ENCODE results near the gene MEIS3.
A peak's percentile ranks its signal among the peaks of the same experiment; 100 is the strongest.

MEIS3 gene

DNA sequence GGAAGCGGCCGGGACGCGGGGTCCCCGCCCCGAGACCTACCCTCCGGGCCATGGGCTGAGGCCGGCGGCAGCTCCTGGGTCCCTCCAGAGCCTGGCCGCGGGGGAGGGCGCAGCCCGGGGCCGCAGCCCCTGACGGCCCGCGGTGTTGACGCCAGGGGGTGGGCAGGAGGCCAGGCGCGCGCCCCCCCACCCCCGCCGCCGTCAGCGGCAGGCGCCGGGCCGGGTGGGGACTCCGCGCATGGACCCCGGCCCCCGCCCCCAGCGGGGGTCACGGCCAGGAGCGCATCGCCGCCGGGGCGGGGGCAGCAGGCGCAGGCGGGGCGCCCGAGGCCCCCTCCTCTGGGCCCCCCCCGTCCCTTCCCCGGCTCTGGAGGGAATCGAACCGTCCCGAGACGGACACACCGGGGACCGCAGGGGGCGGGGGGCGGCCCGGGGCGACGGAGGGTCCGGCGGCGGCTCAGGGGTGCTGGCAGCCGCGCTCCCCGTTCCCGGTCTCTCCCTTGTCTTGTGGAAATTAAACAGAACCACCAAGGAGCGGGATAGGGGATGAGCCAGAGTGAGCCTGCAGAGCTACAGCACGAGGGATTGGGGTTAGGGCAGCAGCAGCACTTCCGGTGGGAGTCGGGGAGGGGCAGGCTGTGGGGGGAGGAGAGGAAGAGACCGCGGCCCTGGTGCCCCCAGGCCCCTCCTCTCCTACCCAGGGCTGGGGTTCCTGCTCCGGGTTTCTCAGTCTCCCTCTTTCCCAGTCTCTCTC is at the start of gene MEIS3:
MEIS3 (minus strand) TSS at position 498 of the 754 bp plus-strand sequence; CDS start at position 52, 446 bp downstream.
- no peak for DNase-seq

DNA sequence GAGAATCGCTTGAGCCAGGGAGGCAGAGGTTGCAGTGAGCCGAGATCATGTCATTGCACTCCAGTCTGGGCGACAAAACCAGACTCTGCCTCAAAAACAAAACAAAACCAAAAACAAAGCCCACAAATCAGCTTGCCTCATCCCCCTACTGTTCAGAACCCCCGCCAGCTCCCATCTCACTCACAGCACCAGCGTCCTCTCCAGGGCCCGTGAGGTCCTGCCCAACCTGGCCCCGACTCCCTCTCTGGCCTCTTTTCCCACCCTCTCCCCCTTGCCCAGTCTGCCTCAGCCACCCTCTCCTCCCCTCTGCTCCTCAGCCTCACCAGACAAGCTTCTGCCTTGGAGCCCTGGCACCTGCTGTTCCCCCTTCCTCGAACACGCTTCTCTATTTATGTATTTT is 48.6 kb upstream of the MEIS3 start:
- no peak for DNase-seq

DNA sequence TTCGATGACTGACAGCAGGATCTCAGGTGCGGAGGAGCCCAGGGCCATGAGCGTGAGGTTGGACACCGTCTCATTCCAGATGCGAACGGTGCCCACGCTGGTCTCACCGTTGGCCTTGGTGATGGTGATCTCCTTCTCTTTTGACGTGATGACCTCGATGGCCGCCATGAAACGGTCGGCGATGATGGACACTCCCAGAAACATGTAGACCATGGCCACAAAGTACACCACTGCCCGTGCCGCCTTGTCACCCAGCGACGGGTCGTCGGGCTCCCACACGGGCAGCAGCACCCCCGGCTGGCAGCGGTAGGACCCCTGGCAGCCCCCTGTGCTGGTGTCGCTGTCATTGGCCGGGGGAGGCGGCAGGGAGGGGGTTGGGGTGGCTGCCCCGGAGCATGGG is 46.6 kb upstream of the MEIS3 start:
- DNase-seq: no peak

GRCh38 chr19:47464675-47465419 is 45.5 kb upstream of the MEIS3 start:
- DNase-seq: no peak

DNA sequence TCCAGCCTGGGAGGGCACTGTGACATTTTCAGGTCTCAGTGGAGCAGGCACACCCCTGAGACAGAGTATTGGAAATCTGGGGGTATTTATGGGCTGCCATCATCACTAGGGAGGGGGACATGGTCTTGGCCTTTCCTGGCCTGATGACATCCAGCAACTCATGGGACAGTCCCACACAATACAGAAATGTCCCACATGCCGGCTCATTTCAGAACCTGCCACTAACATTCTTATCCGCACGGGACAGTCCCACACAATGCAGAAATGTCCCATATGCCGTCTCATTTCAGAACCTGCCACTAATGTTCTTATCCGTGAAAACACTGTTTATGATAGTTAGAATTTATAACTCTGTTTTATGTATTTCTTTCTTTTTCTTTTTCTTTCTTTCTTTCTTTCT is 42.5 kb upstream of the MEIS3 start:
- no peak for DNase-seq

DNA sequence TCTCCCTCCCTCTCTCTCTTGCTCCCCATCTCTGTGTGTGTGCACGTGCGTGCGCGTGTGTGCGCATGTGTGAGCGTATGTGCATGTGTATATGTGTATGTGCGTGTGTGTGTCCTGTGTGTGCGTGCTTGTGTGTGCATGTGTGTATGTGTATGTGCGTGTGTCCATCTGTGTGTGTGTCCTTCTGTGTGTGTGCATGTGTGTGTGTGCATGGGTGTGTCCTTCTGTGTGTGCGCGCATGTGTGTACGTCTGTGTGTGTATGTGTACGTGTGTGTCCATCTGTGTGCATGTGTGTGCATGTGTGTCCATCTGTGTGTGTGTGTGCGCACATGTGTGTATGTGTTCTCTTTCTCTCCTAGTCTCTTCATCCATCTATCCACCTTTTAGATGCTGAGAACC is 40.1 kb upstream of the MEIS3 start:
- no peak for DNase-seq

DNA sequence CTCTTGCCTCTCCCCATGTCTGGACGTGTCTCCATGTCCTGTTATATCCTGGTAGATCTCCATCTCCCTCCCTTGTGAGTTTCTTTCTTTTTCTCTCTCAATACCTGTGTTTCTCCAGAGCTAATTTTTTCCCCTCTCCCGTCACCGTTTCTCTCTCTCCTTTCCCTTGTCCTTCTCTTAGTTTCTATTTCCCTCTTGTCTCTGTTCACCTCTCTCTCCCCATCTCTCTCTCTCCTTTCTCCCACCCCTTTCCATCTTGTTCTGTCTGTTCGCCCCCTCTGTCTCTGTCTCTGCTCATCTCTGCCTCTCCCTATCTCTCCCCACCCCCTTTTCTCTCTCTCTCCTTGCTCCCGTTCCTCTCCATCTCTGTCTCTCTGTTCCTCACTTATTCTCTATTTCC is 39.3 kb upstream of the MEIS3 start:
- no peak for DNase-seq

GRCh38 chr19:47456721-47457474 is 37.6 kb upstream of the MEIS3 start:
- DNase-seq: no peak

DNA sequence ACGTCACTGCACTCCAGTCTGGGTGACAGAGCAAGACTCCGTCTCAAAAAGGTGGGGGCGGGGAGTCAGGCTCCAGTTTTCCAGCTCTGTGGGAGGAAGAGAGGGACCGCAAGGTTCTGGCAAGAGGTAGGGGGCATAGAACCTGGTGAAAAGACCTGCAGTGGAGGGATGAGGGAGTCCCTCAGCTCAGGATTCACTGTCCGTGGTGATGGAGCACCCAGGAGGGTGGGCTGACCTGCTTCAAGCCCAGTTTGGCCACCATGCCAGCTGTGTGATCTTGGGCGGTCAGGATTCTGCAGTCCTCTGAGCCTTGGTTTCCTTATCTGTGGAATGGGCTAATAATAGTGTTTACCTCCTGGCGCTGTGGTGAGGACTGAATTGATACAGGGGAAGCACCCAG is 31.2 kb upstream of the MEIS3 start:
- DNase-seq: no peak

GRCh38 chr19:47448360-47448727 is 29.0 kb upstream of the MEIS3 start:
- DNase-seq: no peak

DNA sequence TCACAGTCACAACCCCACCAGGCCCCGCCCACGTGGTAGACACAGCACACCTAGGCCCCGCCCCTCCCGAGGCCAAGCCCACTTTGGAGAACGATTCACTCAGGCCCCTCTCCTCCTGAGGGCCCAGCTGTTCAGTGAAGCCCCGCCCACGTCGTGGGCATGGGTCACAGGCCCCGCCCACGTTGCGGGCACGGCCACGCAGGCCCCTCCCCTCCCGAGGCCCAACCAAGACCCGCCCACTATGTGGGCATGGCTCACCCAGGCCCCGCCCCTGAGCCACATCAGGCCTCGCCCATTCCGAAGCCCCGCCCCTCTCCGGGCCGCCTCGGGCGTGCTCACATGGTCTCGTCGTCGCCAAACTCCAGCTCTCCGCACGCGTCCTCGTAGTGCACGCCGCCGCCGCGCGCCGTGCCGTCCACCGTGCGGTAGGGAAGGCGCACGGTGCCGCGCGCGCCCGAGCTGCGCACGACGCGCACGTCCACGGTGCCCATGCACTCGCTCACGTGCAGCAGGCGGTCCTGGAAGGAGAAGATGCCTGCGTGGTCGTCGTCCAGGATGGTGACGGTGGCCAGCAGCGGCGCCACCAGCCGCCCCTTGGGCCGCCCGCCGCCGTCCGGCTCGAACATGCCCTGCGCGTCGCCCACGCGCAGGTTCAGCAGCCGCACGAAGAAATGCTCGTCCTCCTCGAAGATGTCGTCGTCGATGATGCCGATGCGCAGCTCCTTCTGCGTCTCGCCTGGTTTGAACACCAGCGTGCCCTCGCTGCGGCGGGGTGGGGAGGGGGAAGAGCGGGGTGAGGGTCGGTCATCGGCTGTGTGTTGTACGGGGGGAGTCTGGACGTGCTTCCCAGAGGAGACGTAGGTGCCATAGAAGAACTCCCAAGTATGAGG is 28.4 kb upstream of the MEIS3 start:
- DNase-seq: peak; percentile 50

DNA sequence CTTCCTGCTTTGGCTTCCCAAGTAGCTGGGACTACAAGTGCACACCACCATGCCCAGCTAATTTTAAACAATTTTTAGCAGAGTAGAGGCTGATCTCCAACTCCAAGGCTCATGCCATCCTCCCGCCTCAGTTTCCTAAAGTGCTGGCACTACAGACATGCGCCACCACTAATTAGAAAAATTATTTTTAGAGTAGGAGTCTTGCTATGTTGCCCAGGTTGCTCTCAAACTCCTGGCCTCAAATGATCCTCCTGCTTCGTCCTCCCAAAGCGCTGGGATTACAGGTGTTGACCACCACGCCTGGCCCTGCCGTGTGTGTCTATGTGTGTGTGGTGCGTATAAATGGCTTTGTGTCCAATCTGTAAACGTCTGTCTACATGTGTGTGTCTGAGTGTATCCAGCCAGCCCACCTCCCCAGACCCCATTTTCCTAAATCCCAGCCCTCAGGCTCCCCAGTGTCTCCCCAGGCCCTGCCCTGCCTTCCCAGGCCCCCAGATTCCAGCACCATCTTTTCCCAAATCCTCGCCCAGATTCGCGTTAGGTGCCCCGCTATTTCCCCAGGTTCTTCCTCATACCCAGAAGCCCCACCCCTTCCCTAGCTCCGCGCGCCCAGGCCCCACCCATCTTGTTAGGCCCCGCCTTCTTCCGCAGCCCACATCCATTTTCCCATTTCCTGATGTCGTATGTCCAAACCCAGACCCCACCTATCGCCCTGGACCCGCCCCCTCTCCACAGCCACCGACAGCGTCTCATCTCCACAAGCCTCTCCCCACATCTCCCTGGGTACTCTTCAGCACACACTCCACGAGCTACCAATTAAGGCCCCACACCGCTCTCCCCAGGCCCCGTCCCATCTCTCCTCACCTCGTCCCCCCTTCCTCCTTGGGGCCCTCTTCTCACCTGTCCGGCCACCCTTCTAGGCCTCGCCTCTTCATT is 27.5 kb upstream of the MEIS3 start:
- DNase-seq: peak; percentile 22

GRCh38 chr19:47445937-47446402 is 26.6 kb upstream of the MEIS3 start:
- peak; percentile 21 for DNase-seq

DNA sequence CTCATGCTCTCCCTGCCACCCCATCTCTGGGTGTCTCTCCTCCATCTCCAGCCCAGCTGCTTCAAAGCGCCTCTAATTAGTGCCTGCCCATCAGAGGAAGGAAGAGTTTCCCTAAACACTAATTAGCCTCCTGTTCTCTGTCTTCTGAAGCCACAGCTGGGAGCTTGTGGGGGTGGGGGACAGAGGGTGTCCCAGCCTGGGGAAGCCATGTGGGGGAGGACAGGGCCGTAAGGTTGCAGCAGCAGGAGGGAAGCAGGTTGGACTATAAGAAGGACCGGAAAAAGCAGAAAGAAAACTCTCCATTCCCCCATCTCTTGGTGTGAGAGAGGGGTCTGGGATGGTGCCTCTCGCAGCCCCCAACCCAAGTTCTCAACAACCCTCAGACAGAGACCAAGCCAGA is 26.2 kb upstream of the MEIS3 start:
- no peak for DNase-seq

- no peak for DNase-seq
Measured at GRCh38 chr19:47444388-47444821, 25.1 kb upstream of the MEIS3 start.

GRCh38 chr19:47443331-47443730 is 24.0 kb upstream of the MEIS3 start:
- DNase-seq: no peak

- no peak for DNase-seq
Measured at GRCh38 chr19:47438793-47439220, 19.5 kb upstream of the MEIS3 start.

DNA sequence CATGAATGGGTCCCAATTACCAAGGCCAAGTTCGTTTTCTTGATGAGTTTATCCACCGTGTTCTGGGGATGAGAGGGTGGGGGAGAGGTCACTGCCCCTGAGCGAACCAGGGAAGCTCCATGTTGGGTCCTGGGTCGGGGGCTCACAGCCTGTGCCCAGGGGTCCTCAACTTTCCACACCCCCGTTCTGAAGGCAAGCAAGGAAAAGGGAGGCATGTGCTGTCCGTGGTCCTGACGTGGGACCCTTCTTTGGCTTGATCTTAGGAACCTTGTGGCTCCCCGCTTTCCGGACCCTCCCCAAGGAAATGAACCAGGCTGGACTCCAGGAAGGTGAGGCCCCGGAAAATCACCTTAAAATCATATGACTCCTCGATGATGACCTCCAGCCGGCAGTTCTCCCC is 18.2 kb upstream of the MEIS3 start:
- no peak for DNase-seq

- peak; percentile 85 for DNase-seq
Measured at GRCh38 chr19:47436712-47437401, 17.5 kb upstream of the MEIS3 start.

GRCh38 chr19:47435883-47436417 is 16.6 kb upstream of the MEIS3 start:
- no peak for DNase-seq
